SJCRH30 (cell line): ENCODE results near the gene ABCB11. TPM values are rescaled to one million over a fixed set of nuclear protein-coding genes. Genes with fewer than 3 reads are reported as not detected.
"Not testable (repeated sequence)": the region's sequence is repeated elsewhere in the genome, so short reads cannot be mapped to it uniquely, and the experiment has no call there.

Experiments
- DNase-seq, 2 experiments: peaks; one replicate each; pipeline ENCODE4 v3.0.0-alpha.2; 2015 to 2020
- H3K27ac ChIP-seq: fragments of 250-450 bp; sonication (Bioruptor Pico); 2 replicates; pipeline ENCODE4 v1.5.1; 2020; ENCODE audit warnings: mild to moderate bottlenecking, moderate library complexity
- H3K27me3 ChIP-seq: fragments of 250-450 bp; sonication (Bioruptor Pico); 2 replicates; pipeline ENCODE4 v1.5.1; 2020; ENCODE audit warnings: mild to moderate bottlenecking, moderate library complexity
- H3K36me3 ChIP-seq: fragments of 250-450 bp; sonication (Bioruptor Pico); 2 replicates; pipeline ENCODE4 v1.5.1; 2020; ENCODE audit warnings: mild to moderate bottlenecking, moderate library complexity
- H3K4me1 ChIP-seq: fragments of 250-450 bp; sonication (Bioruptor Pico); 2 replicates; pipeline ENCODE4 v1.5.1; 2020; ENCODE audit warnings: mild to moderate bottlenecking, moderate library complexity
- H3K4me3 ChIP-seq: fragments of 250-450 bp; sonication (Bioruptor Pico); 2 replicates; pipeline ENCODE4 v1.5.1; 2020; ENCODE audit warnings: mild to moderate bottlenecking, moderate library complexity
- H3K9me3 ChIP-seq: fragments of 250-450 bp; sonication (Bioruptor Pico); replicated peaks from 2 replicates; pipeline ENCODE4 v1.5.1; 2020; ENCODE audit warnings: mild to moderate bottlenecking, moderate library complexity
- total RNA-seq: library from RNA; depleted of rRNA; stranded (reverse); fragments of >200 nt; shearing (Covaris generic); gene quantifications from 2 replicates; pipeline ENCODE4 v1.2.3, GENCODE V29; 2014; rRNA removed

The ABCB11 gene
- total RNA-seq, 1 experiment from 2014 or later, result not detected

DNA sequence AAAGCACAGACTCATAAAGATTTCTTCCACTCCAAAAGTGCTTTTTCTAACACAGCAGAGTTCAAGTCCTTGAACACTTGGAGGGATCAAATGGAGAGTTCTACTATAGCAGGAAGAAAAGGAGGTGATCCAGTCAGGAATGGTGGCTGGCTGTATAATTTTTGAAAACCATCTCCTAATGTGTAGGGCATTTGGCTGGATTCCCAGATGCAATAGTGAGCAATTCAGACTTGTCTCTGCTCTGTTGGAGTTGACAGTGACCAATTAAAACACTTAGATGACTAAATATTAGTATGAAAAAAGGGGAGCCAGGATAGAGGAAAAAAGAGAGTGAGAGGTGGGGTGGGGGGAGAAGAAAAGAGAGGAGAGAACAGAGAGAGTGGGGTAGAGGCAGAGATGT is 135.4 kb downstream of the ABCB11 start:
- DNase-seq, result no peak
- H3K4me1 ChIP-seq, result no peaks in the 10 kb centered on the region
- H3K4me3 ChIP-seq, result no peak overlapping the region
- H3K9me3 ChIP-seq, result no peaks in the 10 kb centered on the region
- no peaks in the 10 kb centered on the region for H3K27me3 ChIP-seq
- H3K27ac ChIP-seq, result no peak overlapping the region
- no peaks in the 10 kb centered on the region for H3K36me3 ChIP-seq

DNA sequence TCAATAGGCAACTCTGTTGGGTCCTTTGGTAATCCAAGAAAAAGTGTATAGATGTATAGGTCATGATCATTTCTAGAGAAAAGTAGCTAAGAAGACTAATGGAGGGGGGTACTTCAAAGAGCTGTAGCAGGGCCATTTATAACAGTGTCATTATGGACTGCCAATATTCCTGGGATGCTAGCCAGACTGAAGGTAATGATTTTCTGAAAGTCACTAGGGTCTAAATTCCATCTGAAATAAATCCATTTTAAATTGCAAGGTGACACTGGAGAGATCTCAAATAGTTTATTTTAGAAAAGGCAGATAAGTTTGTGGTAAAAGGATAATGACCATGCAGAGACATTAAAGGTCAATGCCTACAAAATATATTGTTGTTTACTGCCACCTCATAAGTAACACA is 136.4 kb downstream of the ABCB11 start:
- Histone ChIP-seq H3K27me3 (no peaks in the 10 kb centered on the region), H3K4me3 (no peak overlapping the region)
- DNase-seq, result no peak

DNA sequence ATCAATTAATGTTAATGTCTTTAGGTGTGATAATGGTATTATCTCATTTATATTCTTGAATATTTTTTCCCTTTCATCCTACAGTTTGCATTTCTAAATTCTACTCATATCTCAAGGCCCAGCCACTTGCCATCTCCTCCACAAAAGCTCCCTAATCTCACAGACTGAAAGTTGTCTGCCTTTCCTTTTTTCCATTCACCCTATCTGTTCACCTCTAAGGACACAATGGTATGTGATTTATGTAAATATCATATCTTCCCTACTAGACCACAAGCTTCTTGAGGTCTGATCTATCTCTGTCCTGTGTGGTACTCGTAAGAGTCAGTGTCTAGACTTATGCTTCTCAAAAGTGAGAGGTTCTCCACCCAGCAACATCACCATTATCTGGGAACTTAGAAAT is 137.0 kb downstream of the ABCB11 start:
- no peak overlapping the region for H3K4me3 ChIP-seq

More for the DNA sequence above, 136.4 kb downstream of the ABCB11 start:
- no peaks in the 10 kb centered on the region for H3K4me1 ChIP-seq
- H3K27ac ChIP-seq, result no peak overlapping the region
- H3K9me3 ChIP-seq, result no peaks in the 10 kb centered on the region
- H3K36me3 ChIP-seq, result no peaks in the 10 kb centered on the region

DNA sequence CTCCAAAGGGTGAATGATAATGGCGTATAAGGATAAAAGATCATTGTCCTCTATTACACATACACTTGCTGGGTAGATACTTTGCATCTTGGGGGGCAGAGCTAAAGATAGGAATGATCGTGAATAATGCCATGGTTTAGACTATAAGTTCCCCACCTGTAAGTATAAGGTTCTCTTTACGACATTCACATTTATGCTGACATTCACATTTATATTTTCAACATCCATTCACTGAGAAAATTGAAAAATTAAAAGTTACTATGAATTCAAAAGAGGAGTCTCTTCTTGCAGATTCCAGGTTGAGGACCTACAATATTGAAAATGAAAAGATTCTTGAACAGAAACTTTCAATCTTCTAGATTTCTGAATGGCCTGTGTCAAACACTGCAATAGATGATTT is 138.8 kb downstream of the ABCB11 start:
- no peak overlapping the region for H3K27ac ChIP-seq
- 0 out of 2 replicates have a peak, but pooled peaks cover 2% of the 10 kb centered on the region for H3K4me1 ChIP-seq
- peaks cover 11% of the 10 kb centered on the region for H3K36me3 ChIP-seq
- no peak overlapping the region for H3K4me3 ChIP-seq
- no peak for DNase-seq
- H3K27me3 ChIP-seq, result no peaks in the 10 kb centered on the region
- H3K9me3 ChIP-seq, result no peaks in the 10 kb centered on the region

More for the DNA sequence above, 137.0 kb downstream of the ABCB11 start:
- Histone ChIP-seq H3K4me1 (0 out of 2 replicates have a peak, but pooled peaks cover 1% of the 10 kb centered on the region), H3K36me3 (no peaks in the 10 kb centered on the region), H3K27me3 (no peaks in the 10 kb centered on the region), H3K9me3 (no peaks in the 10 kb centered on the region), H3K27ac (no peak overlapping the region)
- DNase-seq, result no peak

DNA sequence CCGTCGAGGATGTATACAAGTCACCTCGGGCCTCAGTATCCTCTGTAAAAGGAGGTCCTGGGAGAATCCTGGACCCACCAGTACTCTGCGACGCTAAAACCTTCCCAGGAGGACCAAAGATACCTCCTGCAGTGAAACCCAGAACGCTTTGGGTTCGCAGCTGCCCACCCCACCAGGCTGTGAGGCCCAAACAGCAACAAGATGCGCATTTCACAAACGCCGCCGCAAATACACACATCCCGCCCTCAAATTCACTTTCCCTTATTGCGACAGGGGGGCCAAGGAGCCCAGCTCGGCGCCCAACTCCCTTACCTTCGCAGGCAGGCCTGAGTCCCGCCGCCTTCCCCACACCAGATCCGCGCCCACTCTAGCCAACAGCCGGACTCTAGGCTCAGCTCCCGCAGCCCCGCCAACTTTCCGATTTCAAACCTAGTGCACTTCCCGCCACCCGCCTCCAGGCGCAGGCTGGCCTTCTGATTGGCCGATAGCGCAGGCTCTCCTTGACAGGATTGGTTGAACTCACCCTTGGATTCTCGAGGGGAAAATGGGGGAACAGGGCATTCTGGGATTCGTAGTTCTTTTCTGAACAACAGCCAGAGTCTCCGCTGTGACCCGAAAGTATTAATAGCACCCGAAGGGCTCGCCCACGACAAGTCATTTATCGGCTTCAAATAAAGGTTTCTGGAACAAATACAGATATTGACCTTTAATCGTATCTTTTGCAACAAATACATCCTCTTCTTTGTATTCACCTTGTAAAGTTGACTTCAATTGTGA is 140.9 kb downstream of the ABCB11 start, which contains the start of gene SPC25:
SPC25 (minus strand) TSS at position 425 of the 777 bp plus-strand sequence. CDS start 911 bp downstream, outside the sequence.
- Histone ChIP-seq H3K36me3 (peaks cover 23% of the 10 kb centered on the region), H3K4me1 (0 out of 2 replicates have a peak, but pooled peaks cover 2% of the 10 kb centered on the region), H3K27me3 (no peaks in the 10 kb centered on the region), H3K27ac (peak within 1 kb of the TSS; percentile 80), H3K4me3 (peak within 1 kb of the TSS; percentile 83), H3K9me3 (no peaks in the 10 kb centered on the region)
- DNase-seq, result peak; percentile 95 to 97

DNA sequence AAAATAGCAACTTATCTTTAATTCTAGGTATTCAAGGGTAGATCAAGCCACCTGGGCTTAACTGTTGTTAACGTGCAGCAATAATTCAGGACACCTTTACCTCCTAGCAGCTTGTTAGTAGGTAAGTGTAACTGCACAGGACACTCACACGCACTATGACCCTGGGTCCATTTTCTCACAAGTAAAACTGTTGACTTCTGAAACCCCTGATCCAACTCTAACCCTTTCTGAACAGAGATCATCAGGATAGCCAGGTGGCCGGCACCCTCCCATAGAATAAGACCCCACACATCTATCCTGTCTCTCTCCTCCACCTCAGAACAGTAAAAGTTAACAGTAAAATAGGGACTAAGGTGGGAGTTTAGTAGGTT is 141.5 kb downstream of the ABCB11 start:
- 0 out of 2 replicates have a peak, but pooled peaks cover 2% of the 10 kb centered on the region for H3K4me1 ChIP-seq
- H3K27ac ChIP-seq, result peak overlapping the region; percentile 80
- H3K9me3 ChIP-seq, result no peaks in the 10 kb centered on the region
- H3K4me3 ChIP-seq, result peak overlapping the region; percentile 83
- peaks cover 29% of the 10 kb centered on the region for H3K36me3 ChIP-seq
- peak in 1 of 2 experiments; percentile 17 for DNase-seq
- no peaks in the 10 kb centered on the region for H3K27me3 ChIP-seq

DNA sequence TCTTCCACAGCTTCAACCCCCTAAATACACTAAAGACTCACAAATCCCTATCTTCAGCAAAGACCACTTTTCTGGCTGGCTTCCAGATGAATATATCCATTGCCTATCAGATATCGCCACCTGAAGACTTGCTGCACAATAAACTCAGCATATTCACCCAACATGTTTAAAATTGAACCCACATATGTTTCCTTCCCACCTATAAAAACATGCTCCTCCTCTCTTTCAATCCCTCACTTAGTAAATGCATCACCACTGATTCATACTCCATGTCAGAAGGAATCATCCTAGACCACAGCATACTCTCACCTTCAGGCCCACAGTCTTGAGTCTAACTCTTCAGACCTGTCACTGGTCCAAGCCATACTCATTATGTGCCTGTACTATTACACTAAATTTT is 146.1 kb downstream of the ABCB11 start:
- H3K36me3 ChIP-seq, result peaks cover 53% of the 10 kb centered on the region
- no peak overlapping the region for H3K4me3 ChIP-seq
- no peaks in the 10 kb centered on the region for H3K9me3 ChIP-seq
- peak in 1 of 2 experiments; percentile 8 for DNase-seq
- H3K4me1 ChIP-seq, result 0 out of 2 replicates have a peak, but pooled peaks cover 2% of the 10 kb centered on the region
- no peaks in the 10 kb centered on the region for H3K27me3 ChIP-seq
- H3K27ac ChIP-seq, result no peak overlapping the region

DNA sequence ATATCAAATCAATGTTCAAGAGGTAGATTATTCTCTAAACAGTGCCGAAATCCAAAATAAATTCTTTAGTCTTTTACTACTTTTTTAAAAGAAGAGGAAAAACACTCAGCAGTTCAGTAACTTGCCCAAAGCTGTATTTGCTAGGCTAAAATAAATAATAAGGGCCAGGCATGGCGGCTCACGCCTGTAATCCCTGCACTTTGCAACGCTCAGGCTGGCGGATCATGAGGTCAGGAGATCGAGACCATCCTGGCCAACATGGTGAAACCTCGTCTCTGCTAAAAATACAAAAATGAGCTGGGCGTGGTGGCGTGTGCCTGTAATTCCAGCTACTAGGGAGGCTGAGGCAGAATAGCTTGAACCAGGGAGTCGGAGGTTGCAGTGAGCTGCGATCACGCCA is 149.0 kb downstream of the ABCB11 start:
- H3K27ac ChIP-seq, DNase-seq, H3K27me3 ChIP-seq, H3K4me3 ChIP-seq, H3K4me1 ChIP-seq, H3K9me3 ChIP-seq: not testable (repeated sequence)
- peaks cover 56% of the 10 kb centered on the region for H3K36me3 ChIP-seq

DNA sequence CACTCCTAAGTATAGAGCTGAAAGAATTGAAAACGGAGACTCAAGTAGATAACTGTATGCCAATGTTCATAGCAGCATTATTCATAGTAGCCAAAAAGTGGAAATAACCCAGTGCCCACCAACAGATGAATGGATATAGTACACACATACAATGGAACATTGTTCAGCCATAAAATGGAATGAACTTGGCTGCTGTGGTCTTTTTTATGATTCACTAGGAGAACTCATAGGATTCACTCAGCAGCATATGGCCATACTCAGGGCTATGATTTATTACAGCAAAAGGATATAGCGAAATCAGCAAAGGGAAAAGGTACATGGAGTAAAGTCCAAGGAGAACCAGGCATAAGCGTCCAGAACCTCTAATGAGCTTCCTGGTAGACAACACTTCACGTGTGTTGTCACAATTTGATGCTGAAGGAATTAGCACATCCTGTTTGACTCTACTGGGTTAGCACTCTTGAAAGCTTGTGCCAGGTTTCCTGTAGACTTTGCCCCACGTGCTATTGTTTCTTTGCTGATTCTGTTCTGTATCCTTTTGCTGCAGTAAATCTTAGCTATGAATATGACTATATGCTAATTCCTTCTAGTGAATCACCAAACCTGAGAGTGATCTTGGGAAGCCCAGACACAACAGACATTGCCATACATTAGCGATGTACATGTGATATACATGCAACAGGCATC is 156.6 kb downstream of the ABCB11 start:
- H3K4me1 ChIP-seq, result no peaks in the 10 kb centered on the region
- no peaks in the 10 kb centered on the region for H3K27me3 ChIP-seq
- H3K27ac ChIP-seq, result no peak overlapping the region
- 0 out of 2 replicates have a peak, but pooled peaks cover 8% of the 10 kb centered on the region for H3K9me3 ChIP-seq
- DNase-seq, result no peak
- peaks cover 68% of the 10 kb centered on the region for H3K36me3 ChIP-seq
- no peak overlapping the region for H3K4me3 ChIP-seq

DNA sequence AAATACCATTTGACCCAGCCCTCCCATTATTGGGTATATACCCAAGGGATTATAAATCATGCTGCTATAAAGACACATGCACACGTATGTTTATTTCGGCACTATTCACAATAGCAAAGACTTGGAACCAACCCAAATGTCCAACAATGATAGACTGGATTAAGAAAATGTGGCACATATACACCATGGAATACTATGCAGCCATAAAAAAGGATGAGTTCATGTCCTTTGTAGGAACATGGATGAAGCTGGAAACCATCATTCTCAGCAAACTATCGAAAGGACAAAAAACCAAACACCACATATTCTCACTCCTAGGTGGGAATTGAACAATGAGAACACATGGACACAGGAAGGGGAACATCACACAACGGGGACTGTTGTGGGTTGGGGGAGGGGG is 160.3 kb downstream of the ABCB11 start:
- not testable (repeated sequence) for H3K27ac ChIP-seq, H3K27me3 ChIP-seq, DNase-seq, H3K4me3 ChIP-seq, H3K4me1 ChIP-seq
- peaks cover 15% of the 10 kb centered on the region for H3K9me3 ChIP-seq
- H3K36me3 ChIP-seq, result peaks cover 55% of the 10 kb centered on the region

Other genes starting within 250 kb of the ABCB11 start
- 0.28 and 0.40 TPM in 2 replicates for gene NOSTRIN, start 228.7 kb downstream of the ABCB11 start, total RNA-seq
- gene SPC25, start 140.9 kb downstream of the ABCB11 start, total RNA-seq, result 51.1 and 55.2 TPM in 2 replicates
- not detected in 2 replicates for gene G6PC2, start 130.0 kb downstream of the ABCB11 start, total RNA-seq
- gene DHRS9, start 38.2 kb upstream of the ABCB11 start, total RNA-seq, result not detected in 2 replicates